DMS 273 treated with DMSO at 0.1 percent for 48 hours (cell line): ENCODE measurements around the gene KIAA0319L.
"Not testable (repeated sequence)": the region's sequence is repeated elsewhere in the genome, so short reads cannot be mapped to it uniquely, and the experiment has no call there.

Source experiments
- DNase-seq: peaks from one replicate; lab custom pipeline; 2025; lab: John Stamatoyannopoulos, UW

The KIAA0319L gene

DNA sequence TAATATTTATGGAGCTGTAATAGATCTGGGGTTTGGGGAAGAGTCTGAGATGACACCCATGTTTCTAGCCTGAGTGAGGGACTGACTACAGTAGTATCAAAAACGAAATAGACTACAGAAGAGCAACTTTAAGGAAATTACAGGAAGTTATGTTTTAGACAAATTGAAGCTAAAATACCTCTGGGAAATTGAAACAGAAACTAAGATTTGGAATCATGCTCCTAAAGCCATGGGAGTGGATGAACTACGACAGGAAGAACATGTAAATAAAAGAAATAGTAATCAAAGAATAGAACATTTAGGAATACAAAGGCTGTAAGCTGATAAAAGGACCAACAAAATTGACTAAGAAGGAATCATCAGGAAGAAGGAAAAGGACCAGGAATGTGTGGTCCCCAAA is 68.9 kb downstream of the KIAA0319L start:
- no peak for DNase-seq

GRCh38 chr1:35486858-35487408 is 70.3 kb downstream of the KIAA0319L start:
- DNase-seq = no peak

GRCh38 chr1:35481229-35481628 is 76.0 kb downstream of the KIAA0319L start:
- DNase-seq = no peak

DNA sequence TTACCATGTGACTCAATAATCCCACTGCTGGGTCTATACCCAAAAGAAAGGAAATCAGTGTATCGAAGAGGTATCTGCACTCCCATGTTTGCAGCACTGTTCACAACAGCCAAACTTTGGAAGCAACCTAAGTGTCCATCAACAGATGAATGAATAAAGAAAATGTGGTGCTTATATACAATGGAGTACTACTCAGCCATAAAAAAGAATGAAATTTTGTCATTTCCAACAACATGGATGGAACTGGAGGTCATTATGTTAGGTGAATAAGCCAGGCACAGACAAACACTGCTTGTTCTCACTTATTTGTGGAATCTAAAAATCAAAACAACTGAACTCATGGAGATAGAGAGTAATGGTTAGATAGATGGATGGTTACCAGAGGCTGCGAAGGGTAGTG is 79.3 kb downstream of the KIAA0319L start:
- no peak for DNase-seq

- no peak for DNase-seq
Observed at GRCh38 chr1:35475856-35476674, 81.1 kb downstream of the KIAA0319L start.

DNA sequence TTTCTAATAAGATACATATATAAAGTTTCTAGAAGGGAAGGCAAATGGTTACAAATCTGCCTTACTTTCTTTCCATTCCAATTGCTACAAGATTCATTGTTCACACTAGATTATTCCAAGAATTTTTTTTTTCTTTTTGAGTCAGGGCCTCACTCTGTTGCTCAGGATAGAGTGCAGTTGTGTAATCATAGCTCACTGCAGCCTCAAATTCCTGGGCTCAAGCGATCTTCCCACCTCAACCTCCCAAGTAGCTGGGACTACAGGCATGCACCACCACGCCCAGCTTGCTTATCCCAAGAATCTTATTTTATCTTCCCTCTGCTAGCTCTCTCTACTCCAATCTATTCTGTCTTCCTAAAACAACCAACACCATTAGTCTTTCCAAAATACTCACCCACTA is 81.8 kb downstream of the KIAA0319L start:
- no peak for DNase-seq

DNA sequence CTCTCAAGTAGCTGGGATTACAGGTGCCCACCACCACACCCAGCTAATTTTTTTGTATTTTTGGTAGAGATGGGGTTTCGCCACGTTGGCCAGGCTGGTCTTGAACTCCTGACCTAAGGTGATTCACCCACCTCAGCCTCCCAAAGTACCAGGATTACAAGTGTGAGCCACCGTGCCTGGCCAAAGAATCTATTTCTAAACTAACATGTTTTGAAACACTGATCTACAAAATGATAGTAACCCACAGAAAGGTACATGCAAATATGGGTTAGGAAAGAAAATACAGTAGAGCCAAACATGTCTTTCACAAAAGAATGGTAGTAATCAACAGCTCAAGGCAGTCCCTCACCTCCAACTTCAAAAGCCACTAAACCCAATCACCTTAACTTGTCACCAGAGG is 84.0 kb downstream of the KIAA0319L start:
- DNase-seq = not testable (repeated sequence)

GRCh38 chr1:35470977-35471613 is 86.1 kb downstream of the KIAA0319L start:
- no peak for DNase-seq

GRCh38 chr1:35466120-35466519 is 91.1 kb downstream of the KIAA0319L start:
- no peak for DNase-seq

GRCh38 chr1:35463749-35464148 is 93.5 kb downstream of the KIAA0319L start:
- not testable (repeated sequence) for DNase-seq

DNA sequence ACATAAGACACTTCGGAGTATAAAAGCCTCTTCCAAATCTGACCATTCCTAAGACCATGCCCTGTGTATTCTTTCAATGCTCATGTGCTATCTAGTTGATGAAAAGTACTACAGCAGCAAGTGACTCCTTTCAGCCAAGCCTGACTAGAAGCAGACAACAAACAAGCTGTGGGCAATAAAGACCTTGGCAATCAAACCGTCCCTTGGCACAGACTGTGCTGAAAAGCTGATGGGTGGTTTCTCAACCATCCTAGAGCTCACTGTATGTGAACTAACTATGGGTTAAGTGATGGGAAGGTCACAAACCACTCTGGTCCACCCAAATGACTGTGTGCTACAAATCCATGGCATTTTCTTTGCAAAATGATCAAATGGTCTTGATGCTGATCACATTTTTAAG is 94.0 kb downstream of the KIAA0319L start:
- no peak for DNase-seq

GRCh38 chr1:35461966-35462651 is 95.1 kb downstream of the KIAA0319L start:
- DNase-seq = no peak

DNA sequence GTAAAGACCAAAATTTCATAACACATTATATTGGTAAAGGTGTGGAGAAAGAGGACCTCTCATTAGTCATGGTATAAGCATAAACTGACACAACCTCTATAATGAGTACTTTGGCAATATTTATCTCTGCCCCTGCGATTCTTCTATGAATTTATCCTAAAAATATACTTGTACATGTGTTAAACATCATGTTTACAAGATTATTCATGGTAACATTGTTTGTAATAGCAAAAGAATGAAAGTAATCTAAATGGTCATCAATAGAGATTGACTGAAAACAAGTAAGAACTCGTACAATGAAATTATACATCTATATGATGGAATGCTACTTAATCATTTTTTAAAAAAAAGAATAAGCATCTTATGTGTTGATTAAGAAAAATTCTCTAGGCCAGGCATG is 96.4 kb downstream of the KIAA0319L start:
- DNase-seq = no peak

- DNase-seq = no peak
Observed at GRCh38 chr1:35454616-35455015, 102.6 kb downstream of the KIAA0319L start.

DNA sequence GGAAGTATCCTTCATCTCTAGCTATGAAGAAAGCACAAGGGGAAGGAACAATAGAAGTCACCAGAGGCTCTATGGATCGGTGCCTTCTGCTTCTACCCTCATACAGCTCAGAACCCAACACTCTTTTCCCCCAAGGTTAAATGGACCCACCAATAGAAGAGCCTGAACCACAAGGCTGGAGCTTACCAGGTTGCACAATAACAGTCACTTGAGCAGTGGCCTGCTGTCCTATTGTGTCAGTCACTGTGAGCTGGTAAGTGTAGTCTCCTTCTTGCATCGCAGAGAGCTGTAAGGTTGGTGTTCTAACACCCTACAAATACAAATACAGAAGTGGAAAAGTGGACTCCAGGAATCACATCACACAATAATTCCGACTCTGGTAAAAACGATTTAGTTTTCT is 103.0 kb downstream of the KIAA0319L start:
- DNase-seq = no peak

- DNase-seq = no peak
Observed at GRCh38 chr1:35453031-35453430, 104.2 kb downstream of the KIAA0319L start.

GRCh38 chr1:35452106-35452774 is 105.0 kb downstream of the KIAA0319L start:
- DNase-seq = no peak

- DNase-seq = no peak
Observed at GRCh38 chr1:35451125-35451528, 106.1 kb downstream of the KIAA0319L start.

- DNase-seq = no peak
Observed at GRCh38 chr1:35449334-35450008, 107.7 kb downstream of the KIAA0319L start.

DNA sequence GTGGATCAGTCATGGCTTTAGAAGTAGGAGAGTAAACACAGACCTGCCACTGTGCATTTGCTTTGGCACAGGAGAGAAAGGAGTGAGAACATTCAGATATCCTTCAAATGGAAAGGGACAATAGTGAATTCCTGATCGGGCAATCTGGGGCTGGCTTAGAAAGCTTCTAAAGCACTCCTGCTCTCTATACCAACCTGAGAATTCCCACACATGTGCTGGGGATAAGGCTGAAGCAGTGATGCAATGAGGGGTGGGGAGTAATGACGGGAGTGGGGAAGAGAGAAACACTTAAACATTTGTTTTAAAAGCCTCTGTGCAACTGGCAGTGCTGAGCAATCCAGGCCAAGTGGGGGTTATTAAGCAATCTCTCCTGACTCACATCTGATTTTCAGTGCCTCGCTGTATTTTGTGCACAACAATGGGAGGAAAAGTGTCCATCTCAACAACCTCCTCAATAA is 108.8 kb downstream of the KIAA0319L start:
- DNase-seq = no peak

GRCh38 chr1:35447278-35447677 is 109.9 kb downstream of the KIAA0319L start:
- no peak for DNase-seq

- no peak for DNase-seq
Observed at GRCh38 chr1:35444519-35444774, 112.8 kb downstream of the KIAA0319L start.
